ENCODE measurements around the gene YIF1A. TPM values are rescaled to one million over a fixed set of nuclear protein-coding genes. Genes with fewer than 3 reads are reported as not detected.

Gene YIF1A
- total and polyA plus RNA-seq, 12 donors, result 69.7 to 154 (median 99.5) TPM

DNA sequence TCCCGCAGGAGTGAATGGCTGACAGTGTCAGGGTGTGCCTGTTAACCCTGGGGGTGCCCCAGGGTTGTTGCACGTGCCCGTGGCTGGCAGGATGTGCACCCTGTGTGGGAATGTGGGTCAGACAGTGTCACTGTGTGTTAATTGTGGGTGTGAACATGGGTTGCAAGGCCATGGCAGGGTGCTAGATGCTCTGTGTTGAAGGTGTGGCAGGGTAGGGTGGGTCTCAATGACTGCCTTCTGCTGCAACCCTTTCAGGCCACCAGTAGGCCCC is 39.0 kb upstream of the YIF1A start:
- Histone ChIP-seq H3K36me3 (replicated peaks in 1 of 2) (peaks cover 0 to 7% of the 10 kb centered on the region in 2 donors), H3K27me3 (no peaks in the 10 kb centered on the region), H3K27ac (peak overlapping the region in 2 of 5 donors; percentile 45 to 73), H3K9me3 (replicated peaks in 1 of 3) (no peaks in the 10 kb centered on the region), H3K4me3 (no peak overlapping the region), H3K4me1 (replicated peaks in 1 of 2) (peaks cover 0 to 17% of the 10 kb centered on the region in 2 donors)
- DNase-seq, result no peak
- TF ChIP-seq POLR2A (IDR thresholded peaks at IDR 0.05), result no peak
- TF ChIP-seq, protein P1, sequence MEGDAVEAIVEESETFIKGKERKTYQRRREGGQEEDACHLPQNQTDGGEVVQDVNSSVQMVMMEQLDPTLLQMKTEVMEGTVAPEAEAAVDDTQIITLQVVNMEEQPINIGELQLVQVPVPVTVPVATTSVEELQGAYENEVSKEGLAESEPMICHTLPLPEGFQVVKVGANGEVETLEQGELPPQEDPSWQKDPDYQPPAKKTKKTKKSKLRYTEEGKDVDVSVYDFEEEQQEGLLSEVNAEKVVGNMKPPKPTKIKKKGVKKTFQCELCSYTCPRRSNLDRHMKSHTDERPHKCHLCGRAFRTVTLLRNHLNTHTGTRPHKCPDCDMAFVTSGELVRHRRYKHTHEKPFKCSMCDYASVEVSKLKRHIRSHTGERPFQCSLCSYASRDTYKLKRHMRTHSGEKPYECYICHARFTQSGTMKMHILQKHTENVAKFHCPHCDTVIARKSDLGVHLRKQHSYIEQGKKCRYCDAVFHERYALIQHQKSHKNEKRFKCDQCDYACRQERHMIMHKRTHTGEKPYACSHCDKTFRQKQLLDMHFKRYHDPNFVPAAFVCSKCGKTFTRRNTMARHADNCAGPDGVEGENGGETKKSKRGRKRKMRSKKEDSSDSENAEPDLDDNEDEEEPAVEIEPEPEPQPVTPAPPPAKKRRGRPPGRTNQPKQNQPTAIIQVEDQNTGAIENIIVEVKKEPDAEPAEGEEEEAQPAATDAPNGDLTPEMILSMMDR (IDR thresholded peaks at IDR 0.05), result no peak
- intact Hi-C loops (cut with DNase I), result no loop called here
- WGBS, 4 donors, result 40 to 67% (median 56%) methylated on average over 1 to 3 of the region's 3 CpGs

DNA sequence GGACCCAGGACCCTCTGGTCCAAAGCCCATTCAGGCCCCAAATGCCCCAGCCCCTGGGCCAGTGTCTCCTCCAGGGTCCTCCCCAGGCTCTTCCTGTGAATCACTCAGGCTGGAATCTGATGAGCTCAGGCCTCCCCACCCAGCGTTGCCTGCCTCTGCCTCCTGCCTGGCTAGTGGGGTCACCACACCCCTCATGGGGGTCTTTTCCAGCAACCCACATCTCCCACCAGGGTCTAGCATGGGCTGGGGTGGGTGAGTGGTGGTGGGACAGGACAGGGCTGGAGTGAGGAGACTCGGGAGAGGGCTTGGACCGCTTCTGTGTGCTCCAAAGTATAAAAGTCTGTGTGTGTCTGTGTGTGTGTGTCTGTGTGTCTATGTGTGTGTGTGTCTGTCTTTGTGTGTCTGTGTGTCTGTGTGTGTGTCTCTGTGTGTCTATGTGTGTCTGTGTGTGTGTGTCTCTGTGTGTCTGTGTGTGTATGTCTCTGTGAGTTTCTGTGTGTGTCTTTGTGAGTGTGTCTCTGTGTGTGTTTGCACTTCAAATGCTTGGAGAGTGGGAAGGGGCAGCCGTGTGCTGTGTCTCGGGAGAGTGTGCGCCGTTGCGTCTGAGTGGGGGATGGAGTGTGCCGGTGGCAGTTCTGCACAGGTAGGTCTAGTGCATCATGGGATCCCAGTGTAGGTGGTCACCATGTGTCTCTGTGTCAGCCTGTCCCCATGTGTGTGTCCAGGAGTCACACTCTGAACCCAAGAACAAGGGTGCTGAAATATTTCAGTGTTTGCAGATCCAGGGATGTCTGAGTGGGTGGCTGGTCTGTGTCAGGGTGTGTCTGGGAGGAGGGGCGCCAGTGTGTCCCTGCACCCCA is 38.5 kb upstream of the YIF1A start:
- peaks cover 0 to 17% of the 10 kb centered on the region in 2 donors for H3K4me1 ChIP-seq (replicated peaks in 1 of 2)
- H3K27me3 ChIP-seq, result no peaks in the 10 kb centered on the region
- no peak for TF ChIP-seq POLR2A (IDR thresholded peaks at IDR 0.05)
- TF ChIP-seq, protein P1 (IDR thresholded peaks at IDR 0.05), result no peak
- WGBS, 4 donors, result 68 to 84% (median 75%) methylated on average over 9 to 10 of the region's 10 CpGs
- no peak for DNase-seq
- H3K4me3 ChIP-seq, result no peak overlapping the region
- H3K36me3 ChIP-seq (replicated peaks in 1 of 2), result peaks cover 0 to 3% of the 10 kb centered on the region in 2 donors
- H3K9me3 ChIP-seq (replicated peaks in 1 of 3), result no peaks in the 10 kb centered on the region
- intact Hi-C loops (cut with DNase I), result no loop called here
- H3K27ac ChIP-seq, result peak overlapping the region in 2 of 5 donors; percentile 57 to 73

DNA sequence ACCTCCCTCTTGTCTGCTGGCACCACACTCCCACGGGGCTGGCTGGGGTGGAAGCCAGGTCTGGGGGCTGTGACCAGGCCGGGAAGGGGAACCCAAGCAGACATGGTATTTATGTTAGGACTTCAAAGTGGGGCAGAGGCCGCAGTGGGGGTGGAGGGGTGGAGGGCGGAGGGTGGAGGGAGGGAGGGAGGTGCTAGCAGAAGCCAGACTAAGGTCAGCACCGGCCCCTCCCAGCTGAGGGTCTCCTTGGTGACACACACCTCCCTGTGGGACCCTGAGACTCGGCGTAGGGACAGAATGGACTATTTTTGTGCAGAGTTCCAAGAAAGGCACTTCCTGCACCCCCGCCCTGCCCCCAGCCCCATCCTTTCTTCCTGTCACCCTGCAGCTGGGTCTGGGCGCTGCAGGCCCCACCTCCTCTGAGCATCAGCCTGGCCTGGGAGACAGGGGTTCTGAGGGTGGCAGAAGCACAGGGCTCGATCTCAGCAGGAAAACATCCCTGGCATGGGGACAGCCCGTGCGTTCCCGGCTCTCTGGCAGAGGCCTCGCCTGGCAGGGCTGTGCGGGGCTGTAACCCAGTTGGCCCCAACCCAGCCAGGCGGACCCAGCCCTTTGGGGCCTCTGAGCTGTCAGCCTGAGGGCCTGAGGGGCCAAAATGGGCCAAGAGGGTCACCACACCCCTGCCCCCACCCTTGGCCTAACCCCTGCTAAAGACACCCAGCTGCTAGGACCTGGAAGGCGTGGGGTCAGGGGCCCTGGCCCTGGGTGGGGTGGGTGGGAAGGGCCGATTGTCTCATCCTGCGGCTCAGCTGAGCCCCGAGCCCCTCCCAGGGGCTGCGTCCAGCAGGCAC is 37.5 kb upstream of the YIF1A start:
- H3K9me3 ChIP-seq (replicated peaks in 1 of 3), result no peaks in the 10 kb centered on the region
- H3K4me3 ChIP-seq, result no peak overlapping the region
- H3K27ac ChIP-seq, result peak overlapping the region in 2 of 5 donors; percentile 57 to 73
- intact Hi-C loops (cut with DNase I), result no loop called here
- H3K36me3 ChIP-seq (replicated peaks in 1 of 2), result no peaks in the 10 kb centered on the region
- WGBS, 4 donors, result 49 to 63% (median 56%) methylated on average over 1 to 21 of the region's 21 CpGs
- TF ChIP-seq, protein P1 (IDR thresholded peaks at IDR 0.05), result no peak
- TF ChIP-seq POLR2A (IDR thresholded peaks at IDR 0.05), result no peak
- no peaks in the 10 kb centered on the region for H3K27me3 ChIP-seq
- peaks cover 0 to 17% of the 10 kb centered on the region in 2 donors for H3K4me1 ChIP-seq (replicated peaks in 1 of 2)
- DNase-seq, result peak in 1 of 7 donors; percentile 43

- Histone ChIP-seq H3K27me3 (no peaks in the 10 kb centered on the region), H3K9me3 (replicated peaks in 1 of 3) (no peaks in the 10 kb centered on the region), H3K4me1 (replicated peaks in 1 of 2) (peaks cover 0 to 17% of the 10 kb centered on the region in 2 donors), H3K4me3 (no peak overlapping the region), H3K36me3 (replicated peaks in 1 of 2) (no peaks in the 10 kb centered on the region), H3K27ac (peak overlapping the region in 1 of 5 donors; percentile 31)
- intact Hi-C loops (cut with DNase I), result no loop called here
- TF ChIP-seq POLR2A (IDR thresholded peaks at IDR 0.05), result no peak
- TF ChIP-seq, protein P1 (IDR thresholded peaks at IDR 0.05), result no peak
- no peak for DNase-seq
- 77 to 83% (median 81%) methylated on average over 6 to 8 of the region's 8 CpGs for WGBS, 4 donors
Measured at GRCh38 chr11:66325263-66325671, 36.3 kb upstream of the YIF1A start.

Data from adrenal gland (tissue), 12 donors.